ENCODE results near the gene MYRIP. TPM values are rescaled to one million over a fixed set of nuclear protein-coding genes. Genes with fewer than 3 reads are reported as not detected.

Gene MYRIP
- total RNA-seq, 4 donors from 2014 or later, result 0.66 to 3.1 (median 2.6) TPM

DNA sequence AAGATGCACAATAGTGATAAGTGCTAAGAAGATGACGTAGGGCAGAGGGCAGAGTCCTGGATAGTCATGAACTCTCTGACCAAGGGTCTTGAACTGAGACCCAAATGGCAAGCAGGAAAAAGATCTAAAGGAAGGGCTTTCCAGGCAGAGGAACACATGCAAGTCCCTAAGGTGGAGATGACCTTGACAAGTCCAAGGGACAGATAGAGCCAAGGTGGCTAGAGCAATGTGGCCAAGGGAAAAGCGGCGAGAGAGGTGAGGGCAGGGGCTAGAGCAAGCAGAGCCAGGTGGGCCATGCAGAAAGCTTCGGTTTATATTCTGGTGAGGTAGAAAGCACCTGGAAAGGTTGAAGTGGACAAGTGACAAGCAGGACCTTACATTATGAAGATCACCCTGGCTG, 414.4 kb downstream of the MYRIP start:
- H3K4me3 ChIP-seq, result no peak overlapping the region
- no peaks in the 10 kb centered on the region for H3K4me1 ChIP-seq
- H3K27me3 ChIP-seq, result no peaks in the 10 kb centered on the region
- intact Hi-C loops (cut with DNase I), result no loop called here
- no peak overlapping the region for H3K27ac ChIP-seq
- H3K9me3 ChIP-seq, result no peaks in the 10 kb centered on the region
- 89 to 97% methylated on average over 4 of the region's 4 CpGs for WGBS, 2 donors
- H3K36me3 ChIP-seq, result no peaks in the 10 kb centered on the region
- no peak for DNase-seq
- TF ChIP-seq, protein P1, sequence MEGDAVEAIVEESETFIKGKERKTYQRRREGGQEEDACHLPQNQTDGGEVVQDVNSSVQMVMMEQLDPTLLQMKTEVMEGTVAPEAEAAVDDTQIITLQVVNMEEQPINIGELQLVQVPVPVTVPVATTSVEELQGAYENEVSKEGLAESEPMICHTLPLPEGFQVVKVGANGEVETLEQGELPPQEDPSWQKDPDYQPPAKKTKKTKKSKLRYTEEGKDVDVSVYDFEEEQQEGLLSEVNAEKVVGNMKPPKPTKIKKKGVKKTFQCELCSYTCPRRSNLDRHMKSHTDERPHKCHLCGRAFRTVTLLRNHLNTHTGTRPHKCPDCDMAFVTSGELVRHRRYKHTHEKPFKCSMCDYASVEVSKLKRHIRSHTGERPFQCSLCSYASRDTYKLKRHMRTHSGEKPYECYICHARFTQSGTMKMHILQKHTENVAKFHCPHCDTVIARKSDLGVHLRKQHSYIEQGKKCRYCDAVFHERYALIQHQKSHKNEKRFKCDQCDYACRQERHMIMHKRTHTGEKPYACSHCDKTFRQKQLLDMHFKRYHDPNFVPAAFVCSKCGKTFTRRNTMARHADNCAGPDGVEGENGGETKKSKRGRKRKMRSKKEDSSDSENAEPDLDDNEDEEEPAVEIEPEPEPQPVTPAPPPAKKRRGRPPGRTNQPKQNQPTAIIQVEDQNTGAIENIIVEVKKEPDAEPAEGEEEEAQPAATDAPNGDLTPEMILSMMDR (IDR thresholded peaks at IDR 0.05), result no peak
- TF ChIP-seq POLR2A (IDR thresholded peaks at IDR 0.05), result no peak

DNA sequence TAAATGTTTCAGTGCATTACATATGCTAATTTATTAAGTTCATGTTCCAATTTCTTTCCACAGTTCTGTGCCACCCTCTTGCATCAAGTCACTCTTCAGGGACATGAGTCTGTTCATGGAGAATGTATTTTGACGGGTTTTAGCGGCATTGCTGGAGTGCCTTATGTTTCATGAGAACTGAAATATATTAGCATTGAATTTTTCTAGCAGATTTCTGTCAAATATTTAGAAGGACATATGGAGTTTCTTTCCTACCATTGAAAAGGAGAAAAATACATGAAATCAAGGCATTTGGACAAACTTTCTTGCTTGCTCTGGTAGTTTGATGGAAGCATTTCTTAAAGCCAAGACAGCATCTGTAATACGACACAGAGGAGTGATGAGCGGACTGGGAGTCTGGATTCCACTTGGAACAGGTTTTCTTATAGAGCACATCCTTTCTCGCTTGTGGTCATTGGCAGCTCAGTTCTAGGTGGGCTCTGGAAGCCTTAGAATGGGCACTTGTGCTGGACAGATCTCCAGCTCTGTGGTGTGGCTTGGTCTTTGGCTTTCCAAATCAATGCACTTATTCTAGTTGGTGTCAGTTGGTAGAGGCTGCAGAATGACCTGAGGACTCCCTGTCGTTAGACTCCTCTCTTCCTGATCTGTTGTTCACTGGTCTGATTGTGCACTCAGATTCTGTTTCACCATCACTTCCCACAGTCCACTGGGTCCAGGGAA, 415.5 kb downstream of the MYRIP start:
- H3K27ac ChIP-seq, result no peak overlapping the region
- H3K27me3 ChIP-seq, result no peaks in the 10 kb centered on the region
- H3K9me3 ChIP-seq, result no peaks in the 10 kb centered on the region
- H3K4me1 ChIP-seq, result no peaks in the 10 kb centered on the region
- DNase-seq, result no peak
- no peak overlapping the region for H3K4me3 ChIP-seq
- intact Hi-C loops (cut with DNase I), result no loop called here
- H3K36me3 ChIP-seq, result no peaks in the 10 kb centered on the region
- WGBS, 2 donors, result 91 to 94% methylated on average over 6 of the region's 6 CpGs
- TF ChIP-seq, protein P1 (IDR thresholded peaks at IDR 0.05), result no peak
- TF ChIP-seq POLR2A (IDR thresholded peaks at IDR 0.05), result no peak

DNA sequence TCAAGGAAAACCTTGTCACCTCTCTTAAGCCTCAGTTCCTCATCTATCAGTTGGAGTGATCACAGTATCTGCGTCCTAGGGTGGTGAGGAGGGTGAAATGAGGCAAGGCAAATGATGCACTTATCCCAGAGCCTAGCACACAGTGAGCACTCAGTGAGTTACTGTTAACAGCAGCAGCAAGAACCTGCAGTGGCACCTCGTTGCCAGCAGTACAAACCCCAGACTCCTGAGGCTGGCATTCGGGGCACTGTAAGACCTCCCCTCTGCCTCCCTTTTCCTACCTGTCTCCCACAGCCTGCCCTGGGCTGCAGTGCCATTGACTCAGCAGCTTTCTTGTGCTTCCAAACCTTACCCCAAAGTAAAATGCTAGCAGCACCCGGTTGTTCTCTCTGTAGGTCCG, 417.2 kb downstream of the MYRIP start:
- no peak for DNase-seq
- WGBS, 2 donors, result 88 to 91% methylated on average over 4 of the region's 5 CpGs
- TF ChIP-seq, protein P1 (IDR thresholded peaks at IDR 0.05), result no peak
- no peak for TF ChIP-seq POLR2A (IDR thresholded peaks at IDR 0.05)
- H3K27ac ChIP-seq, result no peak overlapping the region
- H3K9me3 ChIP-seq, result no peaks in the 10 kb centered on the region
- no peaks in the 10 kb centered on the region for H3K36me3 ChIP-seq
- H3K4me3 ChIP-seq, result no peak overlapping the region
- no peaks in the 10 kb centered on the region for H3K4me1 ChIP-seq
- no peaks in the 10 kb centered on the region for H3K27me3 ChIP-seq
- intact Hi-C loops (cut with DNase I), result no loop called here

DNA sequence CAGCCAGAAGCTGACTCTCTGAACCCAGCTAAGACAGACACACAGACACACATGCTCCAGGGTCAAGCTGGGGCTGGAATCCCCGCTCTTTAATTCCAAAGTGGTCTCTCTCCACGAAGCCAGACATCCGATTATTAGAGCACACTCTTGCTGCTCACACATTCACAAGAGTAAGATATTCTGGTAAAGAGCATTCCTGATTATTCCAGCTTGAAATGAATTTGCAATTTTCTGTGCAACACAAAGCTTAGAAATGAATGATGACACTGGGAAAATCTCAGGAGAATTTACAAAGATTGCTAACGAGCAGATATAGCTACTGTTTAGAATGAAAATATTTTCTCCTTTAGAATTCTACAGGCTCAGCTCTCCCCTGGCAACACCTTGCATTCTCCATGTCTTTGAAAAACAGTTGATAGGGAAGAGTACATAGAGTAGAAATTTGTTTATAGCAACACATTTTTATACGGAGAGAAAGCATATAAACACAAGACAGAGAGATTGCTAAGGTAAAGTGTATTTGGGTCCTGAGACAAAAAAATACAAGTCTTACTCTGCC, 419.5 kb downstream of the MYRIP start:
- H3K27ac ChIP-seq, result no peak overlapping the region
- H3K4me3 ChIP-seq, result no peak overlapping the region
- DNase-seq, result no peak
- H3K4me1 ChIP-seq, result no peaks in the 10 kb centered on the region
- H3K36me3 ChIP-seq, result no peaks in the 10 kb centered on the region
- intact Hi-C loops (cut with DNase I), result no loop called here
- 65 to 77% methylated on average over 5 of the region's 5 CpGs for WGBS, 2 donors
- TF ChIP-seq, protein P1 (IDR thresholded peaks at IDR 0.05), result no peak
- TF ChIP-seq POLR2A (IDR thresholded peaks at IDR 0.05), result no peak
- no peaks in the 10 kb centered on the region for H3K9me3 ChIP-seq
- no peaks in the 10 kb centered on the region for H3K27me3 ChIP-seq

DNA sequence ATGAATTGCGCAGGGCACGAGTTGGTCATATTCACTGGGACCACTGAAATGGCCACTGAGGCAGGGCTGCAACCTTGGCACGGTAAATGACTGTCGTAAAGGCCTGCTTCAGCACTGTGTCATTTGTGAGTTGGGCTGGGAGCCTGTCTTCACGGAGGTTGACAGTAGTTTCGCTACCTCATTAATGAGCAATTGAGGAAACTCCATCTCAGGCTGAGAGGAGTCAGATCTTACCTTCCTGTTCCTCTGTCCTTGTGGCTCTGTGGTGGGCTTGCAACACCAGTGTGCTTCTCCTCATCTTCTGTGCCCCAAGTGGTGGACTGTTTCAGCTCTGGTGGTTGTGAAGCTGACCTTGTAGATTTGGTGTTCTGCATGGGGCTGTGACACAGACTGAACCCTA, 420.0 kb downstream of the MYRIP start:
- intact Hi-C loops (cut with DNase I), result no loop called here
- TF ChIP-seq POLR2A (IDR thresholded peaks at IDR 0.05), result no peak
- TF ChIP-seq, protein P1 (IDR thresholded peaks at IDR 0.05), result no peak
- no peaks in the 10 kb centered on the region for H3K36me3 ChIP-seq
- H3K27ac ChIP-seq, result no peak overlapping the region
- 76 to 88% methylated on average over 5 of the region's 6 CpGs for WGBS, 2 donors
- H3K4me3 ChIP-seq, result no peak overlapping the region
- H3K9me3 ChIP-seq, result no peaks in the 10 kb centered on the region
- DNase-seq, result no peak
- H3K4me1 ChIP-seq, result no peaks in the 10 kb centered on the region
- no peaks in the 10 kb centered on the region for H3K27me3 ChIP-seq
